K562 (cell line): ENCODE data around the gene PHETA1. TPM values are rescaled to one million over a fixed set of nuclear protein-coding genes. Genes with fewer than 3 reads are reported as not detected.

ENCODE experiments used
- ATAC-seq: fragments of 200-7000 bp; cut with Tn5 transposase; 3 replicates; pipeline ENCODE4 v1.9.1; 2020; ENCODE audit warnings: moderate library complexity
- BruUV-seq: library from RNA; stranded (reverse); fragments of 400-500 nt; replicated peaks from 2 replicates; lab custom pipeline; 2021; lab: Mats Ljungman, UMichigan
- CTCF ChIA-PET: fragments of 300-600 bp; formaldehyde crosslinking; extraction: SDS; loops from one replicate; lab custom pipeline; 2021; ENCODE audit warnings: low intra/inter-chr PET ratio; lab: Yijun Ruan, JAX
- POLR2A ChIA-PET: fragments of 300-600, 350-650 bp; sonication (Branson Sonifier 250); formaldehyde crosslinking; extraction: SDS; loops from one replicate; lab custom pipeline; 2021; ENCODE audit warnings: antibody characterized with exemption, inconsistent platforms; lab: Yijun Ruan, JAX
- DNase-seq, 4 experiments: peaks; one replicate each; pipeline versions ENCODE4 v3.0.0 to v3.0.0-alpha.2; 2011 to 2018; ENCODE audit warnings: low spot score in 3 of 4, mixed read lengths in 3 of 4; ENCODE audit errors: extremely low read depth in 1 of 4
- FAIRE-seq: peaks from 2 replicates; lab custom pipeline; 2011; peaks lifted over from hg19 to GRCh38; lab: Jason Lieb, UNC
- H2AFZ ChIP-seq: 2 replicates; pipeline ENCODE4 v1.6.0; 2011; ENCODE audit warnings: low read depth, low read length, control low read depth, inconsistent platforms
- H3K27ac ChIP-seq: fragments of 200-600 bp; 3 replicates; pipeline ENCODE4 v1.8.0; 2011; ENCODE audit warnings: low read depth, mild to moderate bottlenecking, control low read depth, inconsistent platforms, low read length, moderate library complexity, mixed read lengths; ENCODE audit errors: extremely low read depth
- H3K27me3 ChIP-seq, 2 experiments: fragments of 300-600 bp in 1 of 2; 2 replicates in 1 of 2; 3 replicates in 1 of 2; pipeline versions ENCODE4 v1.6.0 to v1.8.0; 2011; ENCODE audit warnings: inconsistent platforms in 2 of 2, low read length in 2 of 2, mild to moderate bottlenecking in 1 of 2, mixed read lengths in 1 of 2, moderate library complexity in 1 of 2; ENCODE audit not compliant: control insufficient read depth in 2 of 2, insufficient read depth in 2 of 2
- H3K36me3 ChIP-seq: fragments of 300-600 bp; 3 replicates; pipeline ENCODE4 v1.8.0; 2011; ENCODE audit warnings: mild to moderate bottlenecking, low read length, inconsistent platforms; ENCODE audit not compliant: control insufficient read depth, insufficient read depth
- H3K4me1 ChIP-seq, 2 experiments: fragments of 200-600 bp in 1 of 2; replicated peaks in 1 of 2; 2 replicates in 1 of 2; 3 replicates in 1 of 2; pipeline versions ENCODE4 v1.5.1 to v1.8.0; 2011; ENCODE audit warnings: inconsistent platforms in 2 of 2, low read length in 2 of 2, mild to moderate bottlenecking in 1 of 2, mixed read lengths in 1 of 2, moderate library complexity in 1 of 2; ENCODE audit not compliant: control insufficient read depth in 2 of 2, insufficient read depth in 2 of 2
- H3K4me2 ChIP-seq: 2 replicates; pipeline ENCODE4 v1.6.1; 2011; ENCODE audit warnings: low read length, control low read depth, inconsistent platforms, mixed read lengths; ENCODE audit not compliant: insufficient read depth
- H3K4me3 ChIP-seq: fragments of 200-600 bp; sonication (generic), shearing (Covaris generic); 2 replicates; pipeline ENCODE4 v1.5.1; 2016; ENCODE audit warnings: control low read depth, inconsistent platforms
- H3K79me2 ChIP-seq: fragments of 200-600 bp; 3 replicates; pipeline ENCODE4 v1.8.0; 2011; ENCODE audit warnings: low read length, inconsistent platforms; ENCODE audit not compliant: control insufficient read depth, insufficient read depth
- H3K9ac ChIP-seq, 2 experiments: 2 replicates each; pipeline versions ENCODE4 v1.6.0 to v1.6.1; 2011; ENCODE audit warnings: low read depth in 2 of 2, low read length in 2 of 2, control low read depth in 1 of 2, inconsistent platforms in 1 of 2, mild to moderate bottlenecking in 1 of 2, mixed read lengths in 1 of 2; ENCODE audit not compliant: insufficient read depth in 1 of 2
- H3K9me1 ChIP-seq: one replicate; pipeline ENCODE4 v1.6.0; 2011; ENCODE audit warnings: inconsistent platforms, mild to moderate bottlenecking, low read length, moderate library complexity; ENCODE audit not compliant: control insufficient read depth, insufficient read depth
- H3K9me3 ChIP-seq: replicated peaks from 2 replicates; pipeline ENCODE4 v1.5.1; 2011; ENCODE audit warnings: low read depth, low read length, inconsistent platforms; ENCODE audit not compliant: control insufficient read depth, insufficient read depth
- H4K20me1 ChIP-seq: replicated peaks from 2 replicates; pipeline ENCODE4 v1.6.1; 2011; ENCODE audit warnings: low read length, inconsistent platforms, mixed read lengths; ENCODE audit not compliant: control insufficient read depth, insufficient read depth
- EGR1 ChIP-seq: fragments of 450-650 bp; conservative IDR thresholded peaks from 2 replicates; pipeline ENCODE4 v1.6.1; 2017; ENCODE audit warnings: mild to moderate bottlenecking
- GATAD2B ChIP-seq: fragments of 450-650 bp; IDR thresholded peaks from 2 replicates; pipeline ENCODE4 v1.6.1; 2017; ENCODE audit warnings: mild to moderate bottlenecking, borderline replicate concordance
- NEUROD1 ChIP-seq: fragments of 150-350 bp; IDR thresholded peaks from 2 replicates; pipeline ENCODE4 v1.6.1; 2014; ENCODE audit warnings: borderline replicate concordance, low read length, low read depth; ENCODE audit not compliant: partially characterized antibody
- PHF21A ChIP-seq: fragments of 450-650 bp; IDR thresholded peaks from 2 replicates; pipeline ENCODE4 v1.6.1; 2017; ENCODE audit warnings: low read depth, borderline replicate concordance
- POLR3G ChIP-seq: IDR thresholded peaks from 2 replicates; pipeline ENCODE4 v1.6.1; 2011; ENCODE audit not compliant: insufficient read length, insufficient replicate concordance; ENCODE audit errors: extremely low read depth
- PTTG1 ChIP-seq: fragments of 450-650 bp; IDR thresholded peaks from 2 replicates; pipeline ENCODE4 v1.6.1; 2016; ENCODE audit warnings: low read depth, mild to moderate bottlenecking, missing genetic modification characterization, missing compliant biosample characterization
- TARDBP ChIP-seq: fragments of 450-650 bp; IDR thresholded peaks from 2 replicates; pipeline ENCODE4 v1.6.1; 2016
- U2AF1 ChIP-seq: fragments of 200-400 bp; formaldehyde crosslinking; optimal IDR thresholded peaks from 2 replicates; pipeline ENCODE3; 2017; ENCODE audit warnings: mild to moderate bottlenecking, low read depth, low read length, moderate library complexity
- ZNF431 ChIP-seq: sonication (generic); formaldehyde crosslinking; IDR thresholded peaks from 2 replicates; pipeline ENCODE4 v1.8.0; 2022; ENCODE audit warnings: mild to moderate bottlenecking, missing genetic modification reagents
- WGBS: fragments of 100-300 bp; shearing (Covaris generic); methylation state at CpG from one replicate; pipeline ENCODE4 v1.1.6; 2016; ENCODE audit warnings: low coverage, mixed read lengths; ENCODE audit not compliant: insufficient coverage; ENCODE audit errors: missing lambda C conversion rate; 5-methylcytosine and 5-hydroxymethylcytosine counted together
- in situ Hi-C: fragments of 300-500 bp; cut with MboI; formaldehyde crosslinking; loops from 4 replicates; pipeline ENCODE4 v1.15.0; 2018; ENCODE audit warnings: inconsistent platforms, mixed read lengths
- intact Hi-C: fragments of 100-400 bp; cut with micrococcal nuclease; formaldehyde crosslinking; loops from 2 replicates; pipeline ENCODE4 v1.14.2; 2022
- polyA plus RNA-seq, 8 experiments: library from polyadenylated mRNA; depleted of rRNA in 4 of 8; stranded (reverse) in 5 of 8; unstranded in 3 of 8; fragments of >200 nt; fragmentation: Nextera tagmentation in 2 of 8; fragmentation: Illumina TruSeq in 1 of 8; extraction: Ambion mirVana in 2 of 8; extraction: Trizol in 1 of 8; gene quantifications; 2 replicates each; pipeline versions ENCODE4 v1.2.1 to v1.2.3, GENCODE V29; 2011 to 2014; ENCODE audit warnings: inconsistent platforms in 1 of 8, missing spikeins in 1 of 8
- total RNA-seq, 7 experiments: library from RNA; depleted of rRNA in 6 of 7; stranded (reverse); fragments of >200 nt in 6 of 7; fragmentation: Illumina TruSeq in 2 of 7; extraction: Trizol in 2 of 7; gene quantifications; 2 replicates each; pipeline versions ENCODE4 v1.2.1 to v1.2.3, GENCODE V29; 2011 to 2021; ENCODE audit warnings: low replicate concordance in 1 of 7
- TF ChIP-seq, protein P1 (sequence below): fragments of 450-650 bp; IDR thresholded peaks from 2 replicates; pipeline ENCODE4 v1.6.1; 2017; ENCODE audit warnings: antibody characterized with exemption, mild to moderate bottlenecking
- TF ChIP-seq, protein P2 (sequence below): fragments of 450-650 bp; formaldehyde crosslinking; IDR thresholded peaks from 2 replicates; pipeline ENCODE4 v1.4.0; 2022; ENCODE audit warnings: missing genetic modification characterization
- TF ChIP-seq, protein P3 (sequence below): sonication (generic); IDR thresholded peaks from 2 replicates; pipeline ENCODE4 v1.6.1; 2016
- TF ChIP-seq, protein P4 (sequence below), 2 experiments: fragments of 450-650 bp; IDR thresholded peaks; 2 replicates each; pipeline ENCODE4 v1.6.1; 2016

The PHETA1 gene
- total and polyA plus RNA-seq, 9 of the 15 experiments (the other 6 are each of a cell fraction or from before 2014, with no cell fraction given) = 0.03 to 12.4 (median 3.0) TPM

DNA sequence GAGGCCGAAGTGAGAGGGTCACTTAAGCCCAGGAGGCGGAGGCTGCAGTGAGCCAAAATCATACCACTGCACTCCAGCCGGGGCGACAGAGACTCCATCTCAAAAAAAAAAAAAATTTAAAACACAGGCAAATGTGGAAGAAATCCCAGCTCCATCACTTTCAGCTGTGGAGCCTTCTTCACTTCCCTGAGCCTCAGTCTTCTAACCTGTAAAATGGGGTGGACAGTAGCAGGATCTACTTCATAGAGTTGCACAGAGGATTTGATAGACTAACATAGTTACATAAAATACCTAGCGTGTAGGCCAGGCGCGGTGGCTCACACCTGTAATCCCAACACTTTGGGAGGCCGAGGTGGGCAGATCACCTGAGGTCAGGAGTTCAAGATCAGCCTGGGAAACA is 26.5 kb downstream of the PHETA1 start (continued):
- TF ChIP-seq, protein P1, sequence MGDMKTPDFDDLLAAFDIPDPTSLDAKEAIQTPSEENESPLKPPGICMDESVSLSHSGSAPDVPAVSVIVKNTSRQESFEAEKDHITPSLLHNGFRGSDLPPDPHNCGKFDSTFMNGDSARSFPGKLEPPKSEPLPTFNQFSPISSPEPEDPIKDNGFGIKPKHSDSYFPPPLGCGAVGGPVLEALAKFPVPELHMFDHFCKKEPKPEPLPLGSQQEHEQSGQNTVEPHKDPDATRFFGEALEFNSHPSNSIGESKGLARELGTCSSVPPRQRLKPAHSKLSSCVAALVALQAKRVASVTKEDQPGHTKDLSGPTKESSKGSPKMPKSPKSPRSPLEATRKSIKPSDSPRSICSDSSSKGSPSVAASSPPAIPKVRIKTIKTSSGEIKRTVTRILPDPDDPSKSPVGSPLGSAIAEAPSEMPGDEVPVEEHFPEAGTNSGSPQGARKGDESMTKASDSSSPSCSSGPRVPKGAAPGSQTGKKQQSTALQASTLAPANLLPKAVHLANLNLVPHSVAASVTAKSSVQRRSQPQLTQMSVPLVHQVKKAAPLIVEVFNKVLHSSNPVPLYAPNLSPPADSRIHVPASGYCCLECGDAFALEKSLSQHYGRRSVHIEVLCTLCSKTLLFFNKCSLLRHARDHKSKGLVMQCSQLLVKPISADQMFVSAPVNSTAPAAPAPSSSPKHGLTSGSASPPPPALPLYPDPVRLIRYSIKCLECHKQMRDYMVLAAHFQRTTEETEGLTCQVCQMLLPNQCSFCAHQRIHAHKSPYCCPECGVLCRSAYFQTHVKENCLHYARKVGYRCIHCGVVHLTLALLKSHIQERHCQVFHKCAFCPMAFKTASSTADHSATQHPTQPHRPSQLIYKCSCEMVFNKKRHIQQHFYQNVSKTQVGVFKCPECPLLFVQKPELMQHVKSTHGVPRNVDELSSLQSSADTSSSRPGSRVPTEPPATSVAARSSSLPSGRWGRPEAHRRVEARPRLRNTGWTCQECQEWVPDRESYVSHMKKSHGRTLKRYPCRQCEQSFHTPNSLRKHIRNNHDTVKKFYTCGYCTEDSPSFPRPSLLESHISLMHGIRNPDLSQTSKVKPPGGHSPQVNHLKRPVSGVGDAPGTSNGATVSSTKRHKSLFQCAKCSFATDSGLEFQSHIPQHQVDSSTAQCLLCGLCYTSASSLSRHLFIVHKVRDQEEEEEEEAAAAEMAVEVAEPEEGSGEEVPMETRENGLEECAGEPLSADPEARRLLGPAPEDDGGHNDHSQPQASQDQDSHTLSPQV = no peak

DNA sequence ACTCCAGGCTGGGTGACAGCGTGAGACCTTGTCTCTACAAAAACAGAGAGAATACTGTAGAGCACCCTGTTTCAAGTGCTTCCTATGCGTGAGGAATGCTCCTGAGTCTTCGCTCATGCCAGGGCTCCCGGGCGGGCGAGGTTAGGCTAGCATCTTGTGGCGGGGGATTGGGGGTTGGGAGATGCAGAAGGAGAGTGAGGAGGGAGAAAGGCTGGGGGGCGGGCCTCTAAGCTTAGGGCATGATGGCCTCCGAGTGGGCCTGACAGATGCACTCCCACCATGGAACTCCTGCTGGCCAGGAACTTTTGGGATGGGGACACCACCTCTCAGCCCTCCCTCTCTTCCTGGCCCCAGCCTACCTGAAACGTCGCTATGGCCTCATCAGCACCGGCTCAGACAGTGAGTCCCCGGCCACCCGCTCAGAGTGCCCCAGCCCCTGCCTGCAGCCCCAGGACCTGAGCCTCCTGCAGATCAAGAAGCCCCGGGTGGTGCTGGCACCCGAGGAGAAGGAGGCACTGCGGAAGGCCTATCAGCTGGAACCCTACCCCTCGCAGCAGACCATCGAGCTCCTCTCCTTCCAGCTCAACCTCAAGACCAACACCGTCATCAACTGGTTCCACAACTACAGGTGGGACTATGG is 27.3 kb downstream of the PHETA1 start:
- intact Hi-C loops (no loop called here), in situ Hi-C loops (no loop called here)
- Histone ChIP-seq H3K27me3 (peaks cover 21 to 38% of the 10 kb centered on the region in 2 experiments; a peak in 4 of 5 replicates), H3K4me1 (no peaks in the 10 kb centered on the region; a peak in 1 of 5 replicates), H3K36me3 (no peaks in the 10 kb centered on the region), H3K4me3 (no peak overlapping the region), H3K9ac (no peak overlapping the region; a peak in 1 of 4 replicates), H3K79me2 (no peaks in the 10 kb centered on the region), H3K27ac (no peak overlapping the region), H3K4me2 (no peak overlapping the region), H2AFZ (no peak overlapping the region), H3K9me1 (no peaks in the 10 kb centered on the region), H3K9me3 (no peaks in the 10 kb centered on the region), H4K20me1 (no peaks in the 10 kb centered on the region)
- ChIA-PET POLR2A (interaction anchor here (0.6 to 1.1 kb wide), 2 partner anchors 23 to 49 kb away, joined by 3 to 4 read pairs; no protein-coding TSS in a partner anchor), CTCF (no interaction called here)
- DNase-seq (no peak), ATAC-seq (no peak; the same call in 1 of the 3 replicates), FAIRE-seq (no peak)
- BruUV-seq = no TSS peak
- WGBS = 9% methylated on average over 17 of the region's 20 CpGs
- TF ChIP-seq, protein P2, sequence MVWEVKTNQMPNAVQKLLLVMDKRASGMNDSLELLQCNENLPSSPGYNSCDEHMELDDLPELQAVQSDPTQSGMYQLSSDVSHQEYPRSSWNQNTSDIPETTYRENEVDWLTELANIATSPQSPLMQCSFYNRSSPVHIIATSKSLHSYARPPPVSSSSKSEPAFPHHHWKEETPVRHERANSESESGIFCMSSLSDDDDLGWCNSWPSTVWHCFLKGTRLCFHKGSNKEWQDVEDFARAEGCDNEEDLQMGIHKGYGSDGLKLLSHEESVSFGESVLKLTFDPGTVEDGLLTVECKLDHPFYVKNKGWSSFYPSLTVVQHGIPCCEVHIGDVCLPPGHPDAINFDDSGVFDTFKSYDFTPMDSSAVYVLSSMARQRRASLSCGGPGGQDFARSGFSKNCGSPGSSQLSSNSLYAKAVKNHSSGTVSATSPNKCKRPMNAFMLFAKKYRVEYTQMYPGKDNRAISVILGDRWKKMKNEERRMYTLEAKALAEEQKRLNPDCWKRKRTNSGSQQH (CRISPR knock-in tag) = no peak
- TF ChIP-seq GATAD2B = no peak
- no peak for TF ChIP-seq TARDBP
- no peak for TF ChIP-seq ZNF431 (CRISPR knock-in tag)
- TF ChIP-seq U2AF1 = no peak
- TF ChIP-seq NEUROD1 = no peak
- TF ChIP-seq, protein P3, sequence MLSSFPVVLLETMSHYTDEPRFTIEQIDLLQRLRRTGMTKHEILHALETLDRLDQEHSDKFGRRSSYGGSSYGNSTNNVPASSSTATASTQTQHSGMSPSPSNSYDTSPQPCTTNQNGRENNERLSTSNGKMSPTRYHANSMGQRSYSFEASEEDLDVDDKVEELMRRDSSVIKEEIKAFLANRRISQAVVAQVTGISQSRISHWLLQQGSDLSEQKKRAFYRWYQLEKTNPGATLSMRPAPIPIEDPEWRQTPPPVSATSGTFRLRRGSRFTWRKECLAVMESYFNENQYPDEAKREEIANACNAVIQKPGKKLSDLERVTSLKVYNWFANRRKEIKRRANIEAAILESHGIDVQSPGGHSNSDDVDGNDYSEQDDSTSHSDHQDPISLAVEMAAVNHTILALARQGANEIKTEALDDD = no peak
- TF ChIP-seq, protein P4, sequence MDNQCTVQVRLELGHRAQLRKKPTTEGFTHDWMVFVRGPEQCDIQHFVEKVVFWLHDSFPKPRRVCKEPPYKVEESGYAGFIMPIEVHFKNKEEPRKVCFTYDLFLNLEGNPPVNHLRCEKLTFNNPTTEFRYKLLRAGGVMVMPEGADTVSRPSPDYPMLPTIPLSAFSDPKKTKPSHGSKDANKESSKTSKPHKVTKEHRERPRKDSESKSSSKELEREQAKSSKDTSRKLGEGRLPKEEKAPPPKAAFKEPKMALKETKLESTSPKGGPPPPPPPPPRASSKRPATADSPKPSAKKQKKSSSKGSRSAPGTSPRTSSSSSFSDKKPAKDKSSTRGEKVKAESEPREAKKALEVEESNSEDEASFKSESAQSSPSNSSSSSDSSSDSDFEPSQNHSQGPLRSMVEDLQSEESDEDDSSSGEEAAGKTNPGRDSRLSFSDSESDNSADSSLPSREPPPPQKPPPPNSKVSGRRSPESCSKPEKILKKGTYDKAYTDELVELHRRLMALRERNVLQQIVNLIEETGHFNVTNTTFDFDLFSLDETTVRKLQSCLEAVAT (IDR thresholded peaks at IDR 0.05) = no peak
- TF ChIP-seq EGR1 = no peak
- TF ChIP-seq PTTG1 (tag) = no peak
- no peak for TF ChIP-seq PHF21A
- no peak for TF ChIP-seq POLR3G
